ENCODE results near the gene GULP1.
"Not testable (repeated sequence)": the region's sequence is repeated elsewhere in the genome, so short reads cannot be mapped to it uniquely, and the experiment has no call there.

The GULP1 gene

DNA sequence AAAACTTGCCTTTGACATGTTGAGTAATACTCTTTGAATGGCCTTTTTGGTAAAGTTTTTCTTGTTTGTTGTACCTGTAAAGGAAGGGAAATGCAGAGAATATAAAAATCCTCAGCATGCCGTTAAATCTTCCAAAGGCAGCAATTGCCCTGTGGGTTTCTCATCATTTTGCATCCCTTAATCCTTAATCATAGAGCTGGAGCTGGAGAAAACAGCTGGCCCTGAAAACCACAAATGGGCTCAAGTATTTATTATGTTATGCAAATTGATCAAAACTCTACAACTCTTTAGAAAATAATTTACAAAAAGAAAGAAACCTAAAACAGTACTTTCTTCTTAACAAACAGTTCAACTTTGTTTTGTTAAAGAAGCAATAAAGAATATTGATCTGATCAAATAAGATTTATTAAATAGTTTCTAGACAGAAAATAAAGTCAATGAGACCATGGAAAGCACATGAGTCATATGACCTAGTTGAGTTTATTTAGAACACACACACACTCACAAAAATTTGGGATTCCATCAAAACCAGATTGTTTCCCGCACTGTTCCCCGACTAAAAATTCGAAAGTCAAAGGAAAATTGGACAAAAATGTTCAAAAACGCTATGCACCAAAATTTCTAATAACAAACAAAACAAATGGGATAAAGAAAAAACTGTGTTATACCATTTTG, 309.0 kb downstream of the GULP1 start:
- peaks cover 0 to 21% (median 10%) of the 10 kb centered on the region in 5 donors for H3K4me1 ChIP-seq (ENCODE audit: control insufficient read depth in 5 of 5, insufficient read depth in 5 of 5, low read length in 5 of 5)
- H3K27ac ChIP-seq (ENCODE audit: low read depth, low read length), result no peak overlapping the region
- no peak overlapping the region for H3K9ac ChIP-seq (ENCODE audit: low read length in 5 of 5)
- H3K36me3 ChIP-seq (ENCODE audit: control insufficient read depth in 5 of 5, insufficient read depth in 5 of 5, low read length in 5 of 5), result no peaks in the 10 kb centered on the region
- no peak overlapping the region for H3K4me3 ChIP-seq (ENCODE audit: low read depth in 1 of 5, low read length in 5 of 5)
- H3K27me3 ChIP-seq (ENCODE audit: control insufficient read depth in 5 of 5, insufficient read depth in 4 of 5, low read length in 5 of 5), result no peaks in the 10 kb centered on the region
- peaks cover 0 to 2% (median 0%) of the 10 kb centered on the region in 5 donors for H3K9me3 ChIP-seq (ENCODE audit: control insufficient read depth in 5 of 5, low read length in 5 of 5)

DNA sequence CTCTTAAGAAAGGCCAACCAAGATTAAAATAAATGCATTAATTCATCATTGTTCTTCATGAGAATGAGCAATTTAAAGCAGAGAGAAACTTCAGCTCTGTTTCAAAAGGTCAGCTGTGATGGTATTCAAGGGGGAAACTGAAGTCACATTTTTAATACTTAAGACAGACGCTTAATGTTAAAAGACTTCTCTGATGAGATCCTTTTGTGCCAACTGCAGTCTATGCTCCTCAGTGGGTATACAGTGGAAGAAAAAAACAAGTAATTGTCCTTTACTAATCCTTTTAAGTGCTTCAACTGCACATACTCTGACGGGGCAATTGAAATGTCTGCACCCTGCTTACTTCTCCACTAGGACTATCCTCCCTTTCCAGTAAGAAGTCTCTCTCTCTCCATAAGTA, 309.7 kb downstream of the GULP1 start:
- Histone ChIP-seq H3K27me3 (ENCODE audit: control insufficient read depth in 5 of 5, insufficient read depth in 4 of 5, low read length in 5 of 5) (no peaks in the 10 kb centered on the region), H3K9ac (ENCODE audit: low read length in 5 of 5) (no peak overlapping the region), H3K4me3 (ENCODE audit: low read depth in 1 of 5, low read length in 5 of 5) (no peak overlapping the region), H3K36me3 (ENCODE audit: control insufficient read depth in 5 of 5, insufficient read depth in 5 of 5, low read length in 5 of 5) (no peaks in the 10 kb centered on the region), H3K9me3 (ENCODE audit: control insufficient read depth in 5 of 5, low read length in 5 of 5) (peaks cover 0 to 3% (median 0%) of the 10 kb centered on the region in 5 donors), H3K4me1 (ENCODE audit: control insufficient read depth in 5 of 5, insufficient read depth in 5 of 5, low read length in 5 of 5) (peaks cover 0 to 19% (median 10%) of the 10 kb centered on the region in 5 donors), H3K27ac (ENCODE audit: low read depth, low read length) (no peak overlapping the region)

DNA sequence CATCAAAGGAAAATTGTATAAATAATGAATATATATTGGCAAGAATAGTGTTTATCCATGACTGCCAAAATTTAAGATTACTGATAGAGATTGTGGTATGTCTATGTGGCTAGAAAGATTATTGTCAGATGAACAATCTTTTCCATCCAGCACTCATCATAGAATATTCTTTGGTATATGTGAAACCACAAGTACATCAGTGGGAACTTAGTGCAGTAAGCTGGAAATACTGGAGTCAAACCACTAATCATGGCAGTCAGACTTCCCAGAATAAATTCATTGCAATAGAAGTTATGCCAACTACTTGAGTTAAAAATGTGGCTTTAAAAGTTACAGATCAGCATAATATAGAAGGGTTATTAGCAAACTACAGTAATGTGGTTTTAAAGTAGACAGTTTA, 310.3 kb downstream of the GULP1 start:
- peaks cover 0 to 19% (median 10%) of the 10 kb centered on the region in 5 donors for H3K4me1 ChIP-seq (ENCODE audit: control insufficient read depth in 5 of 5, insufficient read depth in 5 of 5, low read length in 5 of 5)
- no peaks in the 10 kb centered on the region for H3K27me3 ChIP-seq (ENCODE audit: control insufficient read depth in 5 of 5, insufficient read depth in 4 of 5, low read length in 5 of 5)
- no peak overlapping the region for H3K4me3 ChIP-seq (ENCODE audit: low read depth in 1 of 5, low read length in 5 of 5)
- peaks cover 0 to 3% (median 0%) of the 10 kb centered on the region in 5 donors for H3K9me3 ChIP-seq (ENCODE audit: control insufficient read depth in 5 of 5, low read length in 5 of 5)
- no peak overlapping the region for H3K27ac ChIP-seq (ENCODE audit: low read depth, low read length)
- H3K9ac ChIP-seq (ENCODE audit: low read length in 5 of 5), result no peak overlapping the region
- no peaks in the 10 kb centered on the region for H3K36me3 ChIP-seq (ENCODE audit: control insufficient read depth in 5 of 5, insufficient read depth in 5 of 5, low read length in 5 of 5)

DNA sequence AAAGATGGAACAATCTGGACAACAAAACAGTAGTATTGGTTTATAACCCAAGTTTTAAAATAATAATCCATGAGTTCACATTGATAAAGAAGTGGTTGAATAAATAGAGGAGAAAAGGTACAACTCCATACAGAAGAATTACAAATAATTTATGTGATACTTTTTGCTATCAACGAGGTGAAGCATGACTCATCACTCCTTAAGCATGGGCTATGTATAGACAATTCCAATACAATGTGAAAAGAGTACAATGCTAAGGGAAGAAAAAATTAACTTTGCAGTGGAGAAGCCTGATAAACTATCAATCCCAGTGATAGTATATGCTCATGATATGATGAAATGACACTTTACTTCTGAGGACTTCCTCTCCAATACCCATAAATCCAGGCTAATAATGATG, 312.9 kb downstream of the GULP1 start:
- peaks cover 0 to 5% (median 2%) of the 10 kb centered on the region in 5 donors for H3K4me1 ChIP-seq (ENCODE audit: control insufficient read depth in 5 of 5, insufficient read depth in 5 of 5, low read length in 5 of 5)
- no peaks in the 10 kb centered on the region for H3K36me3 ChIP-seq (ENCODE audit: control insufficient read depth in 5 of 5, insufficient read depth in 5 of 5, low read length in 5 of 5)

DNA sequence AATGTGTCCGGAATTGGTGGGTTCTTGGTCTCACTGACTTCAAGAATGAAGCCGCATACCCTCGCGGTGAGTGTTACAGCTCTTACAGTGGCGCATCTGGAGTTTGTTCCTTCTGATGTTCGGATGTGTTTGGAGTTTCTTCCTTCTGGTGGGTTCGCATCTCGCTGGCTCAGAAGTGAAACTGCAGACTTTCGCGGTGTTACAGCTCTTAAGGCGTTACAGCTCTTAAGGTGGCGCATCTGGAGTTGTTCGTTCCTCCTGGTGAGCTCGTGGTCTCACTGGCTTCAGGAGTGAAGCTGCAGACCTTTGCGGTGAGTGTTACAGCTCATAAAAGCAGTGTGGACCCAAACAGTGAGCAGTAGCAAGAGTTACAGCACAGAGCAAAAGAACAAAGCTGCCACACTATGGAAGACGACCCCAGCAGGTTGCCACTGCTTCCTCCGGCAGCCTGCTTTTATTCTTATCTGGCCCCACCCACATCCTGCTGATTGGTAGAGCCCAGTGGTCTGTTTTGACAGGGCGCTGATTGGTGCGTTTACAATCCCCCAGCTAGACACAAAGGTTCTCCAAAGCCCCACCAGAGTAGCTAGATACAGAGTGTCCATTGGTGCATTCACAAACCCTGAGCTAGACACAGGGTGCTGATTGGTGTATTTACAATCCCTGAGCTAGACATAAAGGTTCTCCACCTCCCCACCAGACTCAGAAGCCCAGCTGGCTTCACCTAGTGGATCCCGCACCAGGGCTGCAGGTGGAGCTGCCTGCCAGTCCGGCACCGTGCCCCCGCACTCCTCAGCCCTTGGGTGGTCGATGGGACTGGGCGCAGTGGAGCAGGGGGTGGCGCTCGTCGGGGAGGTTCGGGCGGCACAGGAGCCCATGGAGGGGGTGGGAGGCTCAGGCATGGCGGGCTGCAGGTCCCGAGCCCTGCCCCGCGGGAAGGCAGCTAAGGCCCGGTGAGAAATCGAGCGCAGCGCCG, 314.2 kb downstream of the GULP1 start:
- not testable (repeated sequence) for H3K27me3 ChIP-seq (ENCODE audit: control insufficient read depth in 5 of 5, insufficient read depth in 4 of 5, low read length in 5 of 5); H3K9ac ChIP-seq (ENCODE audit: low read length in 5 of 5); H3K27ac ChIP-seq (ENCODE audit: low read depth, low read length); H3K9me3 ChIP-seq (ENCODE audit: control insufficient read depth in 5 of 5, low read length in 5 of 5); H3K36me3 ChIP-seq (ENCODE audit: control insufficient read depth in 5 of 5, insufficient read depth in 5 of 5, low read length in 5 of 5); H3K4me3 ChIP-seq (ENCODE audit: low read depth in 1 of 5, low read length in 5 of 5)
- peaks cover 2 to 16% (median 11%) of the 10 kb centered on the region in 5 donors for H3K4me1 ChIP-seq (ENCODE audit: control insufficient read depth in 5 of 5, insufficient read depth in 5 of 5, low read length in 5 of 5)

More for the DNA sequence above, 312.9 kb downstream of the GULP1 start:
- Histone ChIP-seq H3K4me3 (ENCODE audit: low read depth in 1 of 5, low read length in 5 of 5) (no peak overlapping the region), H3K9me3 (ENCODE audit: control insufficient read depth in 5 of 5, low read length in 5 of 5) (peaks cover 0 to 3% (median 0%) of the 10 kb centered on the region in 5 donors), H3K27ac (ENCODE audit: low read depth, low read length) (no peak overlapping the region), H3K9ac (ENCODE audit: low read length in 5 of 5) (no peak overlapping the region), H3K27me3 (ENCODE audit: control insufficient read depth in 5 of 5, insufficient read depth in 4 of 5, low read length in 5 of 5) (no peaks in the 10 kb centered on the region)

DNA sequence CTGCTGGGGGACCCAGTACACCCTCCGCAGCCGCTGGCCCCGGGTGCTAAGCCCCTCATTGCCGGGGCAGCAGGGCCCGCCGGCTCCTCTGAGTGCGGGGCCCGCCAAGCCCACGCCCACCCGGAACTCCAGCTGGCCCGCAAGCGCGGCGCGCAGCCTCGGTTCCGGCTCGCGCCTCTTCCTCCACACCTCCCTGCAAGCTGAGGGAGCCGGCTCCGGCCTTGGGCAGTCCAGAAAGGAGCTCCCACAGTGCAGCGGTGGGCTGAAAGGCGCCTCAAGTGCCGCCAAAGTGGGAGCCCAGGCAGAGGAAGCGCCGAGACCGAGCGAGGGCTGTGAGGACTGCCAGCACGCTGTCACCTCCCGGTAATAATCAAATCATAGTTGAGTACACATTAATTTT, 314.9 kb downstream of the GULP1 start:
- not testable (repeated sequence) for H3K9me3 ChIP-seq (ENCODE audit: control insufficient read depth in 5 of 5, low read length in 5 of 5); H3K9ac ChIP-seq (ENCODE audit: low read length in 5 of 5)

DNA sequence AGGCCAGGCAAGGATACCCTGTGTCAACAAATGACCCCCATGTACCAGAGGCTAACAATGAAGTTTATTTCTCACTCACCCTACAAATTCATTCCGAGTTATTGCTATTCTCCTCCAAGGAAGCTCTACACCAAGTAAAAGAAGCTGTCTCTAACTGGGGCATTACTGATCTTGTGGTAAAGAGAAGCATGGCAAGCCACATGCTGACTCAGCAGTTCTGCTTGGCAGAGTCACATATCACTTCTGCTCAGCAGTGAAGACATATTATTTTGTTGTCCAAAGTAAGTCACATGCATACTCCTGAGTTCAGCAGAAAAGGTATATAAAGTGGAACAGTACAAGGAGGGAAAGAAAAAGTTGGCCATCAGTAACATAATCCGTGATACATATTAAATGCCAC, 315.8 kb downstream of the GULP1 start:
- no peaks in the 10 kb centered on the region for H3K27me3 ChIP-seq (ENCODE audit: control insufficient read depth in 5 of 5, insufficient read depth in 4 of 5, low read length in 5 of 5)
- H3K9ac ChIP-seq (ENCODE audit: low read length in 5 of 5), result no peak overlapping the region
- no peak overlapping the region for H3K27ac ChIP-seq (ENCODE audit: low read depth, low read length)
- no peaks in the 10 kb centered on the region for H3K36me3 ChIP-seq (ENCODE audit: control insufficient read depth in 5 of 5, insufficient read depth in 5 of 5, low read length in 5 of 5)
- peaks cover 0 to 3% (median 0%) of the 10 kb centered on the region in 5 donors for H3K9me3 ChIP-seq (ENCODE audit: control insufficient read depth in 5 of 5, low read length in 5 of 5)
- H3K4me1 ChIP-seq (ENCODE audit: control insufficient read depth in 5 of 5, insufficient read depth in 5 of 5, low read length in 5 of 5), result peaks cover 2 to 22% (median 12%) of the 10 kb centered on the region in 5 donors
- H3K4me3 ChIP-seq (ENCODE audit: low read depth in 1 of 5, low read length in 5 of 5), result no peak overlapping the region

More for the DNA sequence above, 314.9 kb downstream of the GULP1 start:
- H3K27ac ChIP-seq (ENCODE audit: low read depth, low read length); H3K27me3 ChIP-seq (ENCODE audit: control insufficient read depth in 5 of 5, insufficient read depth in 4 of 5, low read length in 5 of 5); H3K4me3 ChIP-seq (ENCODE audit: low read depth in 1 of 5, low read length in 5 of 5); H3K36me3 ChIP-seq (ENCODE audit: control insufficient read depth in 5 of 5, insufficient read depth in 5 of 5, low read length in 5 of 5): not testable (repeated sequence)
- peaks cover 2 to 22% (median 12%) of the 10 kb centered on the region in 5 donors for H3K4me1 ChIP-seq (ENCODE audit: control insufficient read depth in 5 of 5, insufficient read depth in 5 of 5, low read length in 5 of 5)

DNA sequence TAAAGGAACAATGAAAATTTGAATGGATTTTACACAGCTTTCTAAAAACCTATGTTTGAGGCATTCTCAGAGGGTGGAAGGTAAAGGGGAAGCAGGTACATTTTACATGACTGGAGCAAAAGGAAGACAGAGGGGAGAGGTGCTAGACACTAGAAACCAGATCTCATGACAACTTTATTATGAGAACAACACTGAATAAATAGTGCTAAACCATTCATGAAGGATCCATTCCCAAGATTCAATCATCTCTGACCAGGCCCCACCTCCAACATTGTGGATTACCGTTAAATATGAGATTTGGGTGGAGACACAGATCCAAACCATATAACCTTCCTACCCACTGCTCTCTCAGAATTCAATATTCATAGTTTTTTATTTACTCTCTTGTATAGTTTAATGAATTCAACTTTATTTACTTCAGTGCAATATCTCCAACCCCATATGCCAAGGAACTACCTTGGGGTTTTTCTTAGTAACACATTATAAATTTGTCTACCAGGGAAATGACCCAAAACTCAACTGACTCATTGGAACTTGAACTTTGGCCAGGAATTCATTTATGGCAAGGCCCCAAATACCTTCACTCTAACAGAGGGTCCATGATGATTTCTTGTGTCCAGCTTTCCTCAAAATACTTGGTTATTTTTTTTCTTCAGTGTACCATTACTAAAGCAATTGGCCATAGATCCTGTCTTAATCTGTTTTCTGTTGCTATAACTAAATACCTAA, 317.8 kb downstream of the GULP1 start:
- no peaks in the 10 kb centered on the region for H3K36me3 ChIP-seq (ENCODE audit: control insufficient read depth in 5 of 5, insufficient read depth in 5 of 5, low read length in 5 of 5)
- no peak overlapping the region for H3K4me3 ChIP-seq (ENCODE audit: low read depth in 1 of 5, low read length in 5 of 5)
- peak overlapping the region; percentile 74 for H3K27ac ChIP-seq (ENCODE audit: low read depth, low read length)

DNA sequence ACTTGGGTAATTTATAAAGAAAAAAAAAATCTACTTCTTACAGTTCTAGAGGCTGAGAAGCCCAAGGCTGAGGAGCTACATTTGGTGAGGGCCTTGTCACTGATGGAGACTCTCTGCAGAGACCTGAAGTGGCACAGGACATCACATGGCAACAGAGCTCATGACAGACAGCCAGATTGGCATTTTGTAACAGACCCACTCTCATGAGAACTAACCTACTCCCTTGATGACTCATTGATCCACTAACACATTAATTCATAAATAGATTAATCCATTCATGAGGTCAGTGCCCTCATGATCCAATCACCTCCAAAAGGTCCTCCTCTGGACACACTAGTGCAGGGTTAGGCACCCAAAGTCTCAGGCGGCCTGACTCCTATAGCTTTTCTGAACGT, 318.4 kb downstream of the GULP1 start:
- no peak overlapping the region for H3K9ac ChIP-seq (ENCODE audit: low read length in 5 of 5)
- peak overlapping the region; percentile 74 for H3K27ac ChIP-seq (ENCODE audit: low read depth, low read length)
- H3K9me3 ChIP-seq (ENCODE audit: control insufficient read depth in 5 of 5, low read length in 5 of 5), result peaks cover 0 to 3% (median 0%) of the 10 kb centered on the region in 5 donors
- H3K27me3 ChIP-seq (ENCODE audit: control insufficient read depth in 5 of 5, insufficient read depth in 4 of 5, low read length in 5 of 5), result no peaks in the 10 kb centered on the region
- no peaks in the 10 kb centered on the region for H3K36me3 ChIP-seq (ENCODE audit: control insufficient read depth in 5 of 5, insufficient read depth in 5 of 5, low read length in 5 of 5)
- H3K4me3 ChIP-seq (ENCODE audit: low read depth in 1 of 5, low read length in 5 of 5), result no peak overlapping the region
- H3K4me1 ChIP-seq (ENCODE audit: control insufficient read depth in 5 of 5, insufficient read depth in 5 of 5, low read length in 5 of 5), result peaks cover 2 to 22% (median 12%) of the 10 kb centered on the region in 5 donors

More for the DNA sequence above, 317.8 kb downstream of the GULP1 start:
- Histone ChIP-seq H3K27me3 (ENCODE audit: control insufficient read depth in 5 of 5, insufficient read depth in 4 of 5, low read length in 5 of 5) (no peaks in the 10 kb centered on the region), H3K9me3 (ENCODE audit: control insufficient read depth in 5 of 5, low read length in 5 of 5) (peaks cover 0 to 3% (median 0%) of the 10 kb centered on the region in 5 donors), H3K4me1 (ENCODE audit: control insufficient read depth in 5 of 5, insufficient read depth in 5 of 5, low read length in 5 of 5) (peaks cover 2 to 22% (median 12%) of the 10 kb centered on the region in 5 donors), H3K9ac (ENCODE audit: low read length in 5 of 5) (no peak overlapping the region)
